Measurements from ENCODE around the gene ADAMTS15.
A peak's percentile ranks its signal among the peaks of the same experiment; 100 is the strongest.

ADAMTS15 gene

DNA sequence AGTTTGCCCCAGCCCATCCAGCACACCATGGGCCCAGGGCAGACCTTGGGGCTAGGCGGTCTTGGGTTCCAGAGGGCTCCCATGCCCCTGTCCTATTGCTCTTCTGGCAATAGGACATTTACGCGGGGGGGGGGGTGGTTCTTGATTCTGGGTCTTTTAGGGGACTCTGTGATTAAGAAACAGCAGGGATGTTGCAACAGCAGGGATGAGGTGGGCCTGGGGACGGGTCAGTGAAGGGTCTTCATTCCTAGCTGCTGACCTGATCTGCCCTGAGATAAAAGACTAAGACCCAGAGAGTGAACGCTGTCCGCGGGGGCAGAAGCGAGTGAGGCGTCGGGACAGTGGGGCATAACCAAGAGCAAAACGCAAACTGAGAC, 418 bp upstream of the ADAMTS15 start:
- no peak for FAIRE-seq
- no peak for DNase-seq (ENCODE audit: insufficient read length, low spot score)
- TF ChIP-seq, protein P1, sequence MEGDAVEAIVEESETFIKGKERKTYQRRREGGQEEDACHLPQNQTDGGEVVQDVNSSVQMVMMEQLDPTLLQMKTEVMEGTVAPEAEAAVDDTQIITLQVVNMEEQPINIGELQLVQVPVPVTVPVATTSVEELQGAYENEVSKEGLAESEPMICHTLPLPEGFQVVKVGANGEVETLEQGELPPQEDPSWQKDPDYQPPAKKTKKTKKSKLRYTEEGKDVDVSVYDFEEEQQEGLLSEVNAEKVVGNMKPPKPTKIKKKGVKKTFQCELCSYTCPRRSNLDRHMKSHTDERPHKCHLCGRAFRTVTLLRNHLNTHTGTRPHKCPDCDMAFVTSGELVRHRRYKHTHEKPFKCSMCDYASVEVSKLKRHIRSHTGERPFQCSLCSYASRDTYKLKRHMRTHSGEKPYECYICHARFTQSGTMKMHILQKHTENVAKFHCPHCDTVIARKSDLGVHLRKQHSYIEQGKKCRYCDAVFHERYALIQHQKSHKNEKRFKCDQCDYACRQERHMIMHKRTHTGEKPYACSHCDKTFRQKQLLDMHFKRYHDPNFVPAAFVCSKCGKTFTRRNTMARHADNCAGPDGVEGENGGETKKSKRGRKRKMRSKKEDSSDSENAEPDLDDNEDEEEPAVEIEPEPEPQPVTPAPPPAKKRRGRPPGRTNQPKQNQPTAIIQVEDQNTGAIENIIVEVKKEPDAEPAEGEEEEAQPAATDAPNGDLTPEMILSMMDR (IDR thresholded peaks at IDR 0.05; ENCODE audit: insufficient read depth, missing control alignments) = no peak

DNA sequence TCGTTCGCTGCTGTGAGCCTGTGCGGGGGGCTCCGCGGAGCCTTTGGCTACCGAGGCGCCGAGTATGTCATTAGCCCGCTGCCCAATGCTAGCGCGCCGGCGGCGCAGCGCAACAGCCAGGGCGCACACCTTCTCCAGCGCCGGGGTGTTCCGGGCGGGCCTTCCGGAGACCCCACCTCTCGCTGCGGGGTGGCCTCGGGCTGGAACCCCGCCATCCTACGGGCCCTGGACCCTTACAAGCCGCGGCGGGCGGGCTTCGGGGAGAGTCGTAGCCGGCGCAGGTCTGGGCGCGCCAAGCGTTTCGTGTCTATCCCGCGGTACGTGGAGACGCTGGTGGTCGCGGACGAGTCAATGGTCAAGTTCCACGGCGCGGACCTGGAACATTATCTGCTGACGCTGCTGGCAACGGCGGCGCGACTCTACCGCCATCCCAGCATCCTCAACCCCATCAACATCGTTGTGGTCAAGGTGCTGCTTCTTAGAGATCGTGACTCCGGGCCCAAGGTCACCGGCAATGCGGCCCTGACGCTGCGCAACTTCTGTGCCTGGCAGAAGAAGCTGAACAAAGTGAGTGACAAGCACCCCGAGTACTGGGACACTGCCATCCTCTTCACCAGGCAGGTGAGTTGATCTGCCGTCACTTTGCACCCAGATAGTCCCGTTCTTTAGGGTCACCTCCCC, 1.0 kb downstream of the ADAMTS15 start:
- FAIRE-seq = no peak
- DNase-seq (ENCODE audit: insufficient read length, low spot score) = no peak
- TF ChIP-seq, protein P1 (IDR thresholded peaks at IDR 0.05; ENCODE audit: insufficient read depth, missing control alignments) = no peak

DNA sequence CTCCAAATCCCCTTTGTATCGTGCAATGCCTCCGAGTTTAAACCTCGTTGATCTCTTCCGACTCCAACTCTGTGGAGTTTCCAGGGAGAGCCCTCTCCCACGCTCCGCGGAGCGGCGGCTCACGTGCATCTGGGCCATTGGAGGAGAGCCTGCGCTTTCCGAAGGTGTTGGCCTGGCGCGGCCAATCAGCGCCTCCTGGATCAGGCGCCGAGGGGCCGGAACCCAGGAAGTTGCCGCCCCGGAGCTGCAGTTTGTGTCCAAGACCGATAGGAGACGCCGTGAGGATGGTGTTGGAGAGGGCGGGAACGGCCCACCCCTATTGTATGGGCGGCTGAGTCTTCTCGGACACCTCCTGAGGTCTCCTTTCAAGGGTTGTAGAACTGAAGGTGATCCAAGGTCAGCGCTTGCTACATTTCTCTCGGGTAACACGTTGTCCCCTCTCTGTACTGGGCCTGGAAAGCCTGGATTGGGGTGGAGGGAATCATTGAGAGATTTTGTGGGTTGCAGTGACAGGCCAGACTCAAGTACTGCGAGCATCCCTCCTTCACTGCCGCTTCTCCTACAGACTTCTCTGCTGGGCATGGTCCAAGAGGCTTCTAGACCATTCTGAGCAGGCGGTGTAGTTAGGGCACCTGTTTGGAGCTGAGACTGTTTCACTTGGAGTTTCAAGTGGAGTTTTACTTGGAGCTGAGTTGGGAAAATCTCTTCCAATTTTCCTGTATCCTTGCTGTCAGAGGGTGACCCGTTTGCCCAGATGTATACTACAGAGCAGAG, 1.7 kb downstream of the ADAMTS15 start:
- FAIRE-seq (no peak), DNase-seq (ENCODE audit: insufficient read length, low spot score) (no peak)
- TF ChIP-seq, protein P1 (IDR thresholded peaks at IDR 0.05; ENCODE audit: insufficient read depth, missing control alignments) = peak; percentile 42

DNA sequence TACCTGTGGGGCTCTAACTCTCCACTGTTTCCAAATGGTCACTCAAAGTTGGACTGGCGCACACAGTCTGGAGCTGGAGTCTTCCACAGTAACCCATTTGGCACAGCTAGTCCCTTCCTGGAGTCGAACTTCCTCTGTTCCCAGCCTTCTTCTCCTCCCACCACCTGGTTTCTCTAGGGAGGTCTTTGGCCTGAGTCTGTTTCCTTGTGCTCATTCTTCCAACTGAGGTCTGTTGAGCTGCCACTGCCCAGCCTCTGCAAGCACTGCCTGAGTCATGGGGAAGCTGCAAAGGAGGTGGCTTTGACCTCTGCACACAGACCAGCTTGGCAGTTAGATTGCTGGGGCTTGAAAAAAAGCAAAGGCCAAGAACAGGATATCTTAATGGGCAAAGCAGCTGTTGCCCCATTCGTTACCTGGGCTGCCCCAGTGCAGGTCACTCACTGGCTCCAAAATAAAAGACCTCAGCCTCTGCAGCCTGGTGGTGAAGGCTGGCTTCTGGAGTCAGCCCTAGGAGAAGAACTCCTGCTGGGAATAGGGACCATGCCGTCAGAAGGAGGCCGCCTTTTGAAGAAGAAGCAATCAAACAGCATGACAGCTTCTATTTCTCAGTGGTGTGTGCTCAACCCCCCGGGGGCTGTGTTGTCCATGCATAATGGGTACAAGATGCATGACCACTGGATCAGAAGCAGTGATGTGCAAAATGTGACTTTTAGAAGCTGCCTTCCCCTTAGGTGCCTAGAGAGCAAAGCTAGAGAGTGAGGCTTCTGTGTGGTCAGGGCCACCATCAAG, 3.0 kb downstream of the ADAMTS15 start:
- no peak for DNase-seq (ENCODE audit: insufficient read length, low spot score)

DNA sequence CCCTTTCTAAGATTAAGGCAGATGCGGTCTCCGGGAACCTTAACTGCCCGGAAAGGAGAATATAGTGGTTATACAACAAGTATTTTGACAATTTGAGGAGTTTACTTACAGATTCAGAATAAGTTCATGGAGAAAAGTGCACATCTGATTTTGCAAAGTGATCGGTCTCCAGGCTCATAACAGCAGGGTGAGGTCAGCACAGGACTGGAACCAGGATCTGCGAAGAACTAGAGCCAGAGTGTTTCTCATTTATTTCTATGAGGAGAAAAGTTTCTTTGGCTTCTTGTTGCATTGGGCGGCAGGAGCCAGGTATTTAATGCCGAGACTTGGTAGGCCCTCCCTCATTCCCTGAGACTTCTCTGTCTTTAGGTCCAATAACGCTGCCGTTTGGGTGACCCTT, 3.7 kb downstream of the ADAMTS15 start:
- TF ChIP-seq, protein P1 (IDR thresholded peaks at IDR 0.05; ENCODE audit: insufficient read depth, missing control alignments) = no peak
- DNase-seq (ENCODE audit: insufficient read length, low spot score) (no peak), FAIRE-seq (no peak)

More for the DNA sequence above, 3.0 kb downstream of the ADAMTS15 start:
- TF ChIP-seq, protein P1 (IDR thresholded peaks at IDR 0.05; ENCODE audit: insufficient read depth, missing control alignments) = no peak
- no peak for FAIRE-seq

DNA sequence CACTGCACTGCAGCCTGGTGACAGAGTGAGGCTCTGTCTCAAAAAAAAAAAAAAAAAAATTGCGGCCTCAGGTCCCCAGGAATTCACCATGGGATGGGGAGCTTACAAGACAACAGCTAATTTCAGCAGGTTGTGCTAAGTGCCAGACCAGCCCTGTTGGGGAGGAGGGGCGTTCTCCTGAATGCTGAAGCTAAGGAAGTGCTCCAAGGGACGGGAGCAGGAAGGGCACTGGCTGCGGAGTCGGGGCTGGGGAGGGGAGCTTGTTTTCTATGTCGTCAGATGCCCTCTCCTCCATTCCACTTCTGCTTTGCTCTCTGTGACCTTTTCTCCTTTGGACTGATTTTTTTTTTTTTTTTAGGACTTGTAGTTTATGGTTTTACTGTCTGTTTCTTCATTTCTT, 4.5 kb downstream of the ADAMTS15 start:
- FAIRE-seq = no peak
- TF ChIP-seq, protein P1 (IDR thresholded peaks at IDR 0.05; ENCODE audit: insufficient read depth, missing control alignments) = no peak
- DNase-seq (ENCODE audit: insufficient read length, low spot score) = no peak
